HG02943 (cell line): ENCODE results near the gene FAM221B.

Source experiments
- ATAC-seq: cut with Tn5 transposase; IDR thresholded peaks from one replicate; pipeline ENCODE4 v1.9.1; 2021; ENCODE audit warnings: mild to moderate bottlenecking, low read depth, moderate library complexity; ENCODE audit not compliant: unreplicated experiment

Gene FAM221B

DNA sequence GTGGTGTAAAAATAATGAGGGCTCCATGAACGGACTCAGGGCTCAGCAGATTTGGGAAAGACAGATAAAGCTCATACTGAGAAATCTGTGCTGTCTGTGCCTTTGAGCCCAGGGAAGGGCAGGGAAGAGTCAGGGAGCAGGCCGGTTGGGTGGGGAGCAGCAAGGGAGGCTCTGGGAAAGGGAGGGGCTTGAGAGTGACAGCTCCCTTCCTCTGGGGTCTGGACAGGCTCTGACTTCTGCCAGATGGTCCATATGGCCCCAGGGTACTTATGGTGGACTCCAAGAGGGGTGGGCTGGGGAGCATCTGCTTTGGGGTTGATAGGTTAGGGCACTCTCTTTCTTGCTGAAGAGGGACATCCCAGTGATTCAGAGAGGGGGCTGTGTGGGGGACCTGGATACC, 35.1 kb downstream of the FAM221B start:
- ATAC-seq = no peak

DNA sequence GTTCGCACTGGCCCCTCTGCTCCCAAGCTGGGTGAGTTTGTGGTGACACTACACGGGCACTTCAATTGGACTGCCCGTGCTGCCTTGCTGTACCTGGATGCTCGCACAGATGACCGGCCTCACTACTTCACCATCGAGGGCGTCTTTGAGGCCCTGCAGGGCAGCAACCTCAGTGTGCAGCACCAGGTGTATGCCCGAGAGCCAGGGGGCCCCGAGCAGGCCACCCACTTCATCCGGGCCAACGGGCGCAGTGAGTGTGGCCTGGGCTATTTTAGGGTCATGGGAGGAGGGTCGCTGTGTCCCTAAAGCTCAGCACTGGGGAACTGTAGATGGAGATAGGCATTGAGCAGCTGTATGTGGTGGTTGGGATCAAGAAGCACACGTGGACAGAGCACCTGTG, 35.7 kb downstream of the FAM221B start:
- no peak for ATAC-seq

DNA sequence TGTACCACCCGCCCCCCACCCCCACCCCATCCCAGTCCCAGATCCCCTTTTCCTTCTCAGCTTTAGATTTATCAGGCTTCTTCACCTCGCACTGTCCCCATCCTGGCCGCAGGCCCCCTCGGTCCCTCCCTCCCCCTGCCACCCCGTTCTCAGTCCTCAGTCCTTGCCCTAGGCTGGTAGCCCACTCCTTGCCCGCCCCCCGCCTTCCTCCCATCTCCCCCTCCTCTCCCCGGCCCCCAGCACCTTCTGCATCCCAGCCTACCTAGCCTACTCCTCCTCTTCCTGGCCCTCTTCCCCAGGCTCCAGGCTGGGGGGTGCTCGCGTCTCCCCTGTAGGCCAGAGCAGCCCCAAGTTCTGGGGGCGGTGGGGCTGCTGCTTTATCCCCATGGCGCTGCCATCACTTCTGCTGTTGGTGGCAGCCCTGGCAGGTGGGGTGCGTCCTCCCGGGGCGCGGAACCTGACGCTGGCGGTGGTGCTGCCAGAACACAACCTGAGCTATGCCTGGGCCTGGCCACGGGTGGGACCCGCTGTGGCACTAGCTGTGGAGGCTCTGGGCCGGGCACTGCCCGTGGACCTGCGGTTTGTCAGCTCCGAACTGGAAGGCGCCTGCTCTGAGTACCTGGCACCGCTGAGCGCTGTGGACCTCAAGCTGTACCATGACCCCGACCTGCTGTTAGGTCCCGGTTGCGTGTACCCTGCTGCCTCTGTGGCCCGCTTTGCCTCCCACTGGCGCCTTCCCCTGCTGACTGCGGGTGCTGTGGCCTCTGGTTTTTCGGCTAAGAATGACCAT, 36.3 kb downstream of the FAM221B start:
- no peak for ATAC-seq

DNA sequence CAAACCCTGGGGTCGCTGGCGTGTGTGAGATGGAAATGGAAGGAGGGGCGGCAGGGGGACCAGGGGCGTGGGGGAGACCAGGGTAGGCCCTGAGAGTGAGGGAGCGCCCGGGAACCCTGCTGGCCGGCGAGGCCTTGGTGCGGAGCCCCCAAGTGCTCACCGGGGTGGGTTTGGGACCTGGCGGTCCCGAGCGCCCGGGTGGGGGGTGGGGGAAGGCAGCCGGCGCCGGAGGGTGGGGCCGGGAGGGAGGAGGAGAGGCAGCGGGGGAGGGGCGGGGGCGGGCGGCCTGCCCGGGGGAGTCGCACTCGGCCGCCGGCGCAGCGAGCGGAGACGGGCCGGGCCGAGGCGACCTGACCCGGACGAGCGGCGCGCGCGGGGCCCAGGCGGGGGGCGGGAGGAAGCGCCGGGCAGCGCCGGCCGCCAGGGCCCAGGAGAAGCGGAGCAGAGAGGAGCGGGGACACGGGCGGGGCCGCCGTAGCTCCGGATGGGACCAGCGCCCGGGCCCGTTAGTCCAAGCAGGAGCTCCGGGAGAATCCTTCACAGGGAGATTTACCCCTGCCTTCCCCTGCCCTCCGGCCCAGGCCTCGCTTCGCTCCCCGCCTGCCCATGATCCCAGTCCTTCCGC, 37.1 kb downstream of the FAM221B start, which contains the start of gene NPR2:
Gene NPR2, plus strand, starts transcription at position 295 of the 625 bp plus-strand sequence. CDS start 818 bp downstream, outside the sequence.
- no peak for ATAC-seq

DNA sequence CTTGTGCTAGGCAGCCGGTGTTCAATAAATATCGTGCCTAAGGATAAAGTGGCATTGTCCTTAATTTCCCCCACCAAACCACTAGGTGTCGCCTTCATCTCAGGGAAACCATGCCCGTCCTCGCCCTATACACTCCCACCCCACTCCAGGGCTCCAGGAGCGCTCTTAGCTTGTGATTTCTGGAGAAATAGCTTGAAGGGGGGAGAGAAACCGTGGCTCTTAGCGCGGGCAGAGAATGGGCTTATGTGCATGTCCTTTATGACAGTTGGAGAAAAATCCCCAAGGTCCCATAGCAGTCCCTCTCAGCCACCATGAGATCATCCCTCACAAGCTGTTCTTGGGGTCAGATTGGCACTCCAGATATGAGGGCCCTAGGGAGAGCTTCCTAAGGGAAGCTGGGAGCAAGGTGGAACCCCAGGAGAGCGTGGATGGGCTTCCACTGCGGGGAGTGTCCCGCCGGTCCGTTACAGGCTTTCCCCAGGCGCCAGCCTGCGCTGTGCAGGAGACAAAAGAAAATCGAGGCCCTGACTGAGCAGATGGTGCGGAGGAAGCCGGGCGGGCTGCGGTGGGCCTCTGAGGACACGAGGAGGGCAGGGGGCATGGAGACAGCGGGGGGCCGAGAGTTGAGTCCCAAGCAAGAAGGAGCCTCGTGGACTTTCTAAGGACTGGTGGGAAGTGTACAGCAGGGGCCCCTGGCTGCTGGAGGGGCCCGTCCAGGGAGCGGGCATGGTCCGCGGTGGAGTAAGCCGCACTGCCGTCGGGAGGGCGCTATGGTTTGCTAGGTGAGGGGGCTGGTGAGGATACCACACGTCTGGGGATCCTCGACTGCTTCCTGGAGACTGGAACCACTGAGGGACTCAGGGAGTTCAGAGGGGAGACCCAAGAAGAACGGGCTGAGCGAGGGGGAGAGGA, 37.9 kb downstream of the FAM221B start:
- ATAC-seq = no peak

DNA sequence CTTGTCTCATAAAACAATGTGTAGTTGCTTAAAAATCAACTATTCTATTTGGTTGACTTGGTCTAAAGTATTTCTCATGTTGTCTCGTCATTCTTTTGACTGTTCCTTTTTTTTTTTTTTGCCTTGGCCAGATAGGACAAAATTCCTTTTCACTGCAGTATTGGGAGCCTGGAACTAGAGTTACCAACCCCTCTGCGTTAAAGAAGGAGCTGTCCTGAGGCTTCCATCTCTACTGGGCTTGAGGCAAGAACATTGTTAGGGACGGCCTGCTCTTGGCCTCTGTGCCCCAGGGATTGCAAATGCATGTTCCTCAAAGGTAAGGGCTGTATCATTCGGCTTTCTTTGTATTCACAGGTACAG, 38.5 kb downstream of the FAM221B start:
- no peak for ATAC-seq

DNA sequence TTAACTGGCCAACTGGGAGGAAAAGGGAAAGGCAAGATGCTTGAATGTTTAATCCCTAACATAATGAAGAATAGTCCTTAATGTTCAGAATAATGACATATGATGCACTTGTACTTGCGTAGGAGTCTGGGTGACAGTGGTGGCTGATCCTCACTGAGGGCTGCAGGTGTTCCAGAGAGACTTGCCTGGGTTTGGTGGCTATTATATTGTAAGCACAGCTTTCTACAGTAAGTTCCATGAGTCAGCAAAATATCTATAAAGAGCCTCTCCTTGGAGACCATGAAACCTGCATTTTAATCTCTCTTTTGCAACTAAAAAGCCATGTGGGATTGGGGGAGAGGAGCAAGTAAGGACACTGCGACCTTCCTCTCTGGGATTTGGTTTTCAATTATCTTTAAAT, 39.0 kb downstream of the FAM221B start:
- ATAC-seq = no peak

DNA sequence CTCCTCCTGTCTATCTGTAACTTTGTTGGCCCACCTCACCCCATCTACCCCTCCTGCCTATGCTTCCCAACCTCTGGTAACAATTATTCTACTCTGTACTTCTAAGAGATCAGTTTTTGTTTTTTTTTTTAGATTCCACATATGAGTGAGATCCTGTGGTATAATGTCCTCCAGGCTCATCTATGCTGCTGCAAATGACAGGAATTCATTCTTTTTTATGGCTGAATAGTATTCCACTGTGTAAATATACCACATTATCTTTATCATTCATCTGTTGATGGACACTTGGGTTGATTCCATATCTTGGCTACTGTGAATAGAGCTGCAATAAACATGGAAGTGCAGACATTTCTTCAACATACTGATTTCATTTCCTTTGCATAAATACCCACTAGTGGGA, 45.1 kb downstream of the FAM221B start:
- no peak for ATAC-seq

DNA sequence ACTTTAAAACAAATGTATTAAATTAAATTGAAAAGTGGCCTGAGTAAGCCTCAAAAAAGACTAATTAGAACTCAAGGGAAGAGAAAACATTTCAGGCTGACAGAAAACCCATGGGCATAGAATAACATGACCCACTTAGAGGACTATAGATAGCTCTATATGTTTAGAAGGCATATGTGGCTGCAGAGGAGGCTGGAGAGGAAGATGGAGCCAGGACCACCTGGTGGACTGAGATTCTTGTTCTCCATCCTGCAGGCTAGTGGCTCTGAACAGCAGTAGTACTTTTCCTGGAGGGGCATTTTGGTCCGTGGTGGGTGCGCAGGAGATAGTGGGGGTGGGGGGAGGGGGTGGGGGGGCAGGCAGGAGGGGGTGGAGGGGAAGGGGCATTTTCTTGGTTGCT, 47.5 kb downstream of the FAM221B start:
- ATAC-seq = no peak

DNA sequence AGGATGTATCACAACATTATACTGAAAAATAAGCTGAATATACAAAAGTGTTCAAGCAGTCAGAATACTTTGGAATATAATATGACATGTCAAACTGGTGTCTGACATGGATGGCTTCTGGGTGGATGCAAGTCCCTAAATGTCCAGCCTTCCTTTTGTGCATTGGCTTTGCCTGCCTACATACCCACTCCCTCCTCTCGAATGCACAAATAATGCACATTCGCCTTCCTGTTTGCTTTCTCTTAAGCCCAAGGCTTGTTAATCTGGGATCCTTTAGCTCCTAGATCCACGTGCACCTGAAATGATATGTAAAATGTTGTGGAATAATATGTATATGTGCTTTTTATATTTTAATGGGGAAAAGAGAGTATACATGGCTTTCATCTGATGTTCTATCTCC, 50.0 kb downstream of the FAM221B start:
- ATAC-seq = no peak

DNA sequence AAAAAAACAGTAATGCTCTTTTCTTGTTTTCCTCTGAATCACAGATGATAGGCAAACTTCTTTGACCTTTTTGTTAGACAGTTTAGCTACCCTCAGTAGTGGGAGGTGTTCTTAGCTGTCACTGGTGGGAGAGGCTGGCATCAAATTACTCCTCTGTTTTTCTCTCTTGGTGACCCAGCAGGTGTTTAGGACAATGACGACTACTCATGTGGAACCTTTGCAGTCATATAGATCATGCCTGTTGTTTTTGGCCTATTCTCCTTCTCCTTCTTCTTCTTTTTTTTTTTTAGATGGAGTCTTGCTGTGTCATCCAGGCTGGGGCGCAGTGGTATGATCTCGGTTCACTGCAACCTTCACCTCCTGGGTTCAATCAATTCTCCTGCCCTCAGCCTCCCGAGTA, 52.5 kb downstream of the FAM221B start:
- ATAC-seq = no peak

DNA sequence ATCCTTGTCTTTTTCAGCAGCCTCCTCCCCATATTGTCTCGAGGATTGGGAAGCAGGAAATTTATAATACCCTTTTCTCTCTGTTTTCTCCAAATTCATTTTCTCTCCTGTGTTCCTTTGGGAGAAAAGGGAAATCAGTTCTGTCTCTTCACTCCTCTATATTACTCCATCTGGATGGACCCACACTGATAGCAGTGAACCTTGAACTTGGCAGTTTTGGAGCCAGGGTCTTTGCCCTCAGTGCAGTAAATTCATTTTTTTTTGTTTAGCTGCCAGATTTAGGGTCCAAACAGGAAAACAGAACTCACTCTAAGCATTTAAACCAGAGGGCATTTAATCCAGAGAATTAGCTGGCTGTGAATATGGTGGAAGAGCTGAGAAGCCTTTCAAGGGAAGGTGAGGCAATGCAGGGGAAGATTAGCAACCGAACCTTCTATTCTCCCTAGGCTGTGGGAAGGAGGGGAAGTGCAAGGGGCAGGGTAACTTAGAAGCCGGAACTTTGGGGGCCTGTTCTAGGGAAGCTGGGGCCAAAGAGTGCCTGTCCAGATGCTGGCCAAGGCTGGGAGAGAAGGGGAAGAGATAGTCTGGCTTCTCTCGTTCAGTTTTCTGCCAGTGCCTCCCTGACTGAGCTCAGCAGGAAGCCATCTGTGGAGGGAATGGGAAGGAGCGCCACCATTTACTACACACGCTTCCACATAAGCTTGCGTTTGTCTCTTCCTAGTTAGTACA, 53.5 kb downstream of the FAM221B start:
- no peak for ATAC-seq

DNA sequence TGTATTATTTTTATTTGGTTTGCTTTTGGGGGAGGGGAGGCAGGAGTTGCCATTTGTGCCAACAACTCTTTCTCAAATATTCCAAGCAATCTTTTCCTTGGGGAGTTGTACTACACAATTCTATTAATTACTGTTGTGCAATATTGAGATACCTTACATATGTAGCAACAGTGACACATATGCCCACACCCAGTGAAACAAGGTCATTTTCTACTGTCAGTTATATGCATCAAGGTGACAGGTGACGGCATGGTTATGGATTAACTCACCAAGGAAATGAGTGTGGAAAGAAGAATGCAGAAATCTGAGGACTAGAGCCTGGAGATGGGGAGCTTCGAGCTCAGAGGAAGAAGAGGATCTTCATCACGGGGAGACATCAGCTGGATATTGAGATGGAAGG, 56.6 kb downstream of the FAM221B start:
- ATAC-seq = no peak

DNA sequence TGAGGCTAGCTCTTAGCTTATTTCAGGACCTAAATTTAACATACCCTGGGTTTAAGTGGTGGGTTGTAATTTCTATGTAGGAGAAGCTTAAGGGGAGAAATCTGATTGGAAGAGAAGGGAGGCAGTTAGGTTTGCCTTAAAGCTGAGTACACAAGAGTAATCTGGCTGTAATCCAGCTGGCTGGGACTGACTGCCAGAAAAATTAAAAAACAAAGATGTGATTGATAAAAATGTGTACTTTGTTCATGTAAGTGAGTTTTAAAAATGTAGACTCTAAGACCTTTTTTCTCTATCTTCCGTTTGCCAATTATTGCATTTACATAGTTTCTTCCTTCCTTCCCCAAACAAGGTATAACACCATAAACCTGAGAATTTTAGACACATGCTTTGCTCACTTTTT, 57.0 kb downstream of the FAM221B start:
- no peak for ATAC-seq

DNA sequence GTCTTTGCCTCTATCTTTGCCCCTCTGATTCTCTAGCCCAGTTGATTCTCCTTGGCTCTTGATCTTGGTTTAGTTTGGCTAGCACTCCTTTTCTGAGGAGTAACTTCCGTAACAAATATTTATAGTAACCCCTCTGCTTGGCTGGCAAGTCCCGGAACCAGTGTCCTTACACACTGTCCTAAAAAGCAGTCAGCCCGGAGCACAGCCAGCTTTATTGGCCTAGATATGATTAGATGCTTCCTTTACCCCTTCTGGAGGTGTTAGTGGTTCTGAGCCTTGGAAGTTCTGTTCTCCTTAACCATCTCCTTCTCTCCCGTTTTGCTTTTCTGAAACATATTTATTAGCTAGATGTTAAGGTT, 57.5 kb downstream of the FAM221B start:
- ATAC-seq = no peak

DNA sequence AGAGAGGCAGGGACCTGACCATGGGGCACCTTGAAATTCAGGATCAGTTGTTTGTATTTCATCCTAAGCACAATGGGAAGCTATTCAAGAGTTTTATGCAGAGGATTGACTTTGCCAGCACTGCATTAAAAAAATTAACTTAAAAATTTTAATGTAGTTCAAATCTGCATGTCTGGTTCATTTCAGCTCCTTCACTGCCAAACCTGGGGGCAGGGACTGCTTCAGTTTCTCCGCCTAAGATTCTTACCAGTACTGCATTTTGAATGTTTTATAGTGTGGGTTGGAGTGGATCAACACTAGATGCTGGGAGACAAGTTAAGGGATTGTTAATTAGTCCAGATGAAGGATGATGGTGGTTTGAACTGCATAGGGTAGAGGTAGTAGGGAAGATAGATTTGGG, 58.8 kb downstream of the FAM221B start:
- ATAC-seq = no peak

DNA sequence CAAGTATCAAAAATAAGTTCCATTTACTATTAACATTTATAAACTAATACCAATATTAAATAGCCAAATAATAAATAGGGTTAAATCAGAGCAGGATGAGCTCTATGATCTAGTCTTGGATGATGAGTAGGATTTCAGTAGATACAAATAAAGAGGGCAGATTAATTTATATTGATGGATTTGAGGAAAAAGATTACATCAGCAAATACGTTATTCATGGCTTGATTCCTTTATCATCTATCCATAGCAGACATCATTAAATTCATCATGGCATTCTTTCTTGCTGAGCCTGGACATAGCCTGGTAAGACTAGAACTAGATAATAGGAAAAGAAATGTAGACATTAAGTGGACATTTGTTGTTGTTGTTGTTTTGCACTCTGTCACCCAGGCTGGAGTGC, 61.1 kb downstream of the FAM221B start:
- ATAC-seq = no peak

DNA sequence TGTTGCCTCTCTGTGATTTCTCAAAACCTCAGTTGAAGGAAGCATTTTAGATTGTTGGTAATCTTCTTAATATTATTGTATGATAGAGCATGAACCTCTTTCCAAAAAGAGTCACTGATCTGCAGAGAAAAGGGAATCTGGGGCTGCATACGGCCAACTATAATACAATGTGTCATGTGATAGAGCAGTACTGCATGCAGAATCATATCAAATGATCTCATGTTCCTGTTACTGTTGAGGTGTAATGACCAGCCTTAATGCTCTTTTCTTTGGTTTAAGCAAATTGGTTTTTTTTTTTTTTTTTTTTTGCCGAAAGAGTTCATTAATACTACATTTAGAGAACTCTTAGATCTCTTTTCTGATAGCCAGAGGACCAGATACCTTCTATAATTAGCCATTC, 61.5 kb downstream of the FAM221B start:
- no peak for ATAC-seq
